HG02970 (cell line): ENCODE data around the gene SPPL3.

Experiments used
- ATAC-seq: cut with Tn5 transposase; IDR thresholded peaks from one replicate; pipeline ENCODE4 v1.9.1; 2021; ENCODE audit warnings: mild to moderate bottlenecking, moderate library complexity, moderate number of reproducible peaks; ENCODE audit not compliant: unreplicated experiment, low FRiP score

Gene SPPL3

GRCh38 chr12:120825337-120825736 lies 78.8 kb downstream of the SPPL3 start:
- ATAC-seq, result no peak

- no peak for ATAC-seq
Observed at GRCh38 chr12:120822832-120823503, 81.2 kb downstream of the SPPL3 start.

DNA sequence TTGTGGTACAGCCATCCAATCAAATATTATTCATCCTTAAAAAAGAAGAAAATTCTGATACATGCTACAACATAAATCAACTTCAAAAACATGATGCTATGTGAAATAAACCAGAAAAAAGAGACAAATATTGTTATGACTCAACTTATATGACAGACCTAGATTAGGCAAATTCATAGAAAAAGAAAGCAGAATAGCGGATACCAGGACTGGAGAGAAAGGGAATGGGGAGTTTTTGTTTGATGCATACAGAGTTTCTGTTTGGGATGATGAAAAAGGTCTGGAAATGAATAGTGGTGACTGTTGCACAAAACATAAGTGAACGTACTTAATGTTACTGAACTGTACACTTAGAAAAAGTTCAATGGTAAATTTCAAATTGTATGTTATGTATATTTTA lies 82.3 kb downstream of the SPPL3 start:
- ATAC-seq, result no peak

DNA sequence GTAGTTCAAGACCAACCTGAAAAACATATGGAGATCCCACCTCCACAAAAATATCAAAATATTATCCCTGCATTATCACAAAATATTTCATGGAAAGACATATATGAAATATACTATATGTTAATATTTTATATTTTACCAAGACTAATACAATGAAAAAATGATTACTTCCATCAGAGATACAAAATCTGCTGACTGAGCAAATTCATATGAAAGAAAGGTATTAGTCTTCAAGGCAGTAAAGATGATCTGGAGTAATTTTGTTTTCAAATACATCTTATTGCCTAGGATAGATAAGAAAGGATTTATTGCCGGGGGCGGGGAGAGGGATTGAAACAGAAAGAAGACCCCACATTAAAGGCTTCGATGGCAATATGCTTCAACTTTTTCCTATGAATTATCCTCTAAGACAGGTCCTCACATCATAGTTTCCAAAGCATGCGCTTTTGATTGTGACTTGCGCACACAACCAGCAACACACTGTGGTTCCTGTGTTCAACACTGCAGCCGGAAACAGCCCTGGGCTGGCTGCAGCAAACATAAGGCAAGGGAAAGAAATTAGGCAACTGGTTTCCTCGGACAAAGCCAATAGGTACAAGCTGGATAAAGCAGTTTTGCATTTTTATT lies 83.2 kb downstream of the SPPL3 start:
- no peak for ATAC-seq

DNA sequence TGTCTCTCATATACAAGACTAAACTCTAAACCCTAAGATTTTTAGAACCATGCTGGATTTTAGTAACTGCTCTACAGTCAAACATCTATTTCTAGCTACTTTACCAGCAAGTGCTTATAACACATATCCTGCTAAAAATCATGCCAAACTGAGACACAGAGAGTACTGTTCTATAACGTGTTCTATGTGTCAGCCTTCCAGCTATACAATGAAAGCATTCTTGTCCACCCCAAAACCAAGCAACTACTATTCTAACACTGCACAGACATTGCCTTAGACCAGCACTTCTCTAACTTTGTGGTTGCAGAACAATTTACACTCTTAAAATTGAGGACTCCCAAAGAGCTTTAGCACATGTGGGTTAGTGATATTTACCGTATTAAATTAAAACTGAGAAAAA lies 85.7 kb downstream of the SPPL3 start:
- ATAC-seq, result no peak

- no peak for ATAC-seq
Observed at GRCh38 chr12:120817559-120818330, 86.4 kb downstream of the SPPL3 start.

- ATAC-seq, result no peak
Observed at GRCh38 chr12:120816363-120816762, 87.8 kb downstream of the SPPL3 start.

GRCh38 chr12:120814903-120815429 lies 89.2 kb downstream of the SPPL3 start:
- no peak for ATAC-seq

DNA sequence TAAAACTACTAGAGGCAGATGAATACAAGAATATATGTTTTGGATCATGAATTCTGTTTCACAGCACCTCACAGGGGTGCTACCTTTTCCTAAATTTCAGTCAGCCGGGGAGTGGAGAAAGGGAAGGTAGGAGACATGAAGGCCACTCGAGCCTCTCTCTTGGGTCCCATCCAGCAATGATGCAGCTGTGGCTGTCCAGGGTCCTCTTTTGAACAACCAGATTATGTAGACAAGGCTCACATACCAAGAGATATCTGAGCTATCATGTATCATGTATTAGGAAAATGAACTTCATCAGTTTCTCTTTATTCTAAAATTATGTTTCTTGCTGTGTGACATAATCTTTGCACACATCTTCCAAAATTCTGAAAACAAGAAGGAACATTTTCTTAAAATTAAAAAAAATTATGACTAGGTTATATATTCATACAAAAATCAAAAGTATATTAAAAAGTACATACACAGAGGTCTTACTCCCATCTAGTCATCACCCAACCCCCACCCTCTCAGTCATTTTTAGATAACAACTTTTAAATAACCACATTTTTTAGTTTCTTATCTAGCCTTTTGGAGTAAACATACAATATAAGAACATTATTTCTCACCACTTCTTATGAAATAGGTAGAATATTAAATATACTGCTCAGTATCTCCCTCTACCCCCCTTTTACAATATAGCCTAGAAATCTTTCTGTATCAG lies 89.8 kb downstream of the SPPL3 start:
- no peak for ATAC-seq

DNA sequence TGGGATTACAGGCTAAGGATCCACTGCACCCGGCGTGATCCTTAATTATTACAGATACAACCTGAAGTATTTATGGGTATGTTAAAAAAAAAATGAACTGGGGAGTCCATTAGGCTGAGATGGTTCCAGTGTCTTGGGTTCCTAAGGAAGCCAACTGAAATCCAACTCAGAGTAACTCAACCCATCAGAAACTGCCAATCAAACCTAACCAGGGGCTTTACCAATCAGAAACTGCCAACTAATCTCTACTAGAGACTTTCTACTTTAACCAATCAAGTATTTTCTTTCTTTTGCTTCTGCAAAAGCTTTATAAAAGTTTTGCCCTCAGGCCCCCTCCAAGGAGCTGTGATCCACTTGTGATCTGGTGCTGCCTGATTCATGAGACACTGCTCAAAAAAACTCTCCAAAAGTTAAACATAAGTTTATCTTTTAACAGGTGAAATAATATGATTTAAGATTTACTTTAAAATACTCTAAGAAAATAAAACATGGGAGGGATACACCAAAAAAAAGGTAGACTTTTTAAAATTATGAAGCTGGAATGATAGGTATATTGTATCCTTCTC lies 90.5 kb downstream of the SPPL3 start:
- ATAC-seq, result no peak

- no peak for ATAC-seq
Observed at GRCh38 chr12:120810021-120810420, 94.1 kb downstream of the SPPL3 start.

DNA sequence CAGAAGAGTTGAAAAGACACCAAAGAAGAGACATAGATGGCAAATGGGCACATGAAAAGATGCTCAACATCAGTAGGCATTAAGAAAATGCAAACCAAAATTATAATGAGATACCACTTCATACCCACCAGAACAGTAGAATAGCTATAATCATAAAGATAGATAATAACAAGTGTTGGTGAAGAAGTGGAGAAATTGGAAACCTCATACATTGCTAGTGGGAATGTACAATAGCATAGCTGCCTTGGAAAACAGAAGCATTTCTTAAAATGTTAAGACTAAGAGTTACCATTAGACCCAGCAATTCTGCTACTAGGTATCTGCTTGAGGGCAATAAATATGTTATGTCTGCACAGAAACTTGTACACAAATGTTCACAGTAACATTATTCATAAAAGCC lies 99.7 kb downstream of the SPPL3 start:
- ATAC-seq, result no peak

DNA sequence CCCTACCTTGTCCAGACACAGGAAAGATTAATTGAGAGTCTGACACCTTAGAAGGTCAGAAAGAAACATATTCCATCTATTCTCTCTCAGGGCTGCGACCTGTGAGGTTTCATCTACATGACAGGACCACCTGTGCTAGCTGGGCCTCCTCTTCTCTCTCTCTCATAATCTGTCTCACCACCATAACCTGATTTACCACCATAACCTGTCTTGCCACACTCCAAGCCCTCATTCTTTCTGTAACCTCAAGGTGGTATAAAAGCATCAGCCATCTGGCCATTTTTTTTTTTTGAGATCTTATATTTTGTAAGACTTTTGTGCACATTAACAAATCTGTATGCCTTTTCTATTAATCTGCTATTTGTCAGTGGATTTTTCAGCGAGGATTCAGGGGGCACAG lies 103.0 kb downstream of the SPPL3 start:
- ATAC-seq, result no peak

DNA sequence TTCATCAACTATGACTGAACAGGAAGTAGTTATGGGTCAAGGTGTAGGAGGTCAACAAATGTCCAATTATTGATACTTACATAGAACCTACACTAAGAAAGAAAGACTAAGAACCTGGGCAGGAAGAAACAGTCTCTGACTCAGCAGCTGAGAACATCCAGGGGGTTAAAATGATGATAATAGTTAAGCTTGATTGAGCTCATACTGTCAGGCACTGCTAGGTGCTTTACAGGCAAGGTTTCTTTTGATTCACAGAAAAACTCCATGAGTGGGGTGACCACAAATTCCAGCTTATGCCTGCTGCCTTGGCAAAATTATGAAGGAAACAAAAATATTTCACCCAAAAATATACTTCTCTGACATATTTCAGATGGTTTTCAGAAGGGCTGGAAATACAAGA lies 103.5 kb downstream of the SPPL3 start:
- no peak for ATAC-seq

GRCh38 chr12:120799243-120800045 lies 104.7 kb downstream of the SPPL3 start:
- no peak for ATAC-seq

GRCh38 chr12:120798696-120799095 lies 105.5 kb downstream of the SPPL3 start:
- no peak for ATAC-seq

GRCh38 chr12:120797677-120798642 lies 106.2 kb downstream of the SPPL3 start:
- ATAC-seq, result no peak

- ATAC-seq, result no peak
Observed at GRCh38 chr12:120795441-120796178, 108.5 kb downstream of the SPPL3 start.
